ENCODE data around the gene PTPN23.
A peak's percentile ranks its signal among the peaks of the same experiment; 100 is the strongest.
"Not testable (repeated sequence)": the region's sequence is repeated elsewhere in the genome, so short reads cannot be mapped to it uniquely, and the experiment has no call there.

Gene PTPN23, protein sequence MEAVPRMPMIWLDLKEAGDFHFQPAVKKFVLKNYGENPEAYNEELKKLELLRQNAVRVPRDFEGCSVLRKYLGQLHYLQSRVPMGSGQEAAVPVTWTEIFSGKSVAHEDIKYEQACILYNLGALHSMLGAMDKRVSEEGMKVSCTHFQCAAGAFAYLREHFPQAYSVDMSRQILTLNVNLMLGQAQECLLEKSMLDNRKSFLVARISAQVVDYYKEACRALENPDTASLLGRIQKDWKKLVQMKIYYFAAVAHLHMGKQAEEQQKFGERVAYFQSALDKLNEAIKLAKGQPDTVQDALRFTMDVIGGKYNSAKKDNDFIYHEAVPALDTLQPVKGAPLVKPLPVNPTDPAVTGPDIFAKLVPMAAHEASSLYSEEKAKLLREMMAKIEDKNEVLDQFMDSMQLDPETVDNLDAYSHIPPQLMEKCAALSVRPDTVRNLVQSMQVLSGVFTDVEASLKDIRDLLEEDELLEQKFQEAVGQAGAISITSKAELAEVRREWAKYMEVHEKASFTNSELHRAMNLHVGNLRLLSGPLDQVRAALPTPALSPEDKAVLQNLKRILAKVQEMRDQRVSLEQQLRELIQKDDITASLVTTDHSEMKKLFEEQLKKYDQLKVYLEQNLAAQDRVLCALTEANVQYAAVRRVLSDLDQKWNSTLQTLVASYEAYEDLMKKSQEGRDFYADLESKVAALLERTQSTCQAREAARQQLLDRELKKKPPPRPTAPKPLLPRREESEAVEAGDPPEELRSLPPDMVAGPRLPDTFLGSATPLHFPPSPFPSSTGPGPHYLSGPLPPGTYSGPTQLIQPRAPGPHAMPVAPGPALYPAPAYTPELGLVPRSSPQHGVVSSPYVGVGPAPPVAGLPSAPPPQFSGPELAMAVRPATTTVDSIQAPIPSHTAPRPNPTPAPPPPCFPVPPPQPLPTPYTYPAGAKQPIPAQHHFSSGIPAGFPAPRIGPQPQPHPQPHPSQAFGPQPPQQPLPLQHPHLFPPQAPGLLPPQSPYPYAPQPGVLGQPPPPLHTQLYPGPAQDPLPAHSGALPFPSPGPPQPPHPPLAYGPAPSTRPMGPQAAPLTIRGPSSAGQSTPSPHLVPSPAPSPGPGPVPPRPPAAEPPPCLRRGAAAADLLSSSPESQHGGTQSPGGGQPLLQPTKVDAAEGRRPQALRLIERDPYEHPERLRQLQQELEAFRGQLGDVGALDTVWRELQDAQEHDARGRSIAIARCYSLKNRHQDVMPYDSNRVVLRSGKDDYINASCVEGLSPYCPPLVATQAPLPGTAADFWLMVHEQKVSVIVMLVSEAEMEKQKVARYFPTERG (N-terminal part only)

DNA sequence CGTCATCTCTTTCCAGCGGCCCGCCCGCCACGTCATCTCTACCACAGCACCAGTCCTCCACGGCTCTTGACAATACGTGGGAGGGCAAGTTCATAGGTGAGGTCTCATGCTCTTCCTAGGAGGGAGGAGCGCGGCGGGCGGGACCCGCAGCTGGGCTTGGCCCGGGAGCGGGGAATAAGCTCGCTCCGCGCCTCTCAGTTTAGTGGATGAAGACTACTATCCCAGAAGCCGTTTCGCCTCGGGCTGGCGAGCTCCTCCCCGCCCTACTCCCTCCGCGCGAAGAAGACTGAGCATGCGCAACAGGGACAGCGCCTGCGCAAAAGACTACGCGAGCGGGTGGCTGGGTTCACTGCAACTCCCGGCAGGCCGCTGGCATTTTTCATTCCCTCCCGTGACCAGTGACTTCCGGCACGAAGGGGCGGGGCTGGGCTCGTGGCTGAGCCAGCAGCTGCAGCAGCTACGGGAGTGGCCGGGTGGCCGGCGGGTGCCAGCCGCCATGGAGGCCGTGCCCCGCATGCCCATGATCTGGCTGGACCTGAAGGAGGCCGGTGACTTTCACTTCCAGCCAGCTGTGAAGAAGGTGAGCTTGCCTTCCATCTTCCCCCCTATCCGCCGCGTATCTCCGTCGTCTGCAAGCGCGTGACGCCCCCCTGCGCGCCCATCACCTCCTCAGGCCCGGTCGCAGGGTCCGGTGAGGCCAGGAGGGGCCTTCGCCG, at the start of gene PTPN23:
PTPN23 (plus strand) TSS at position 421 of the 716 bp plus-strand sequence; CDS start at position 497, 76 bp downstream.
- peak; percentile 94 for DNase-seq

DNA sequence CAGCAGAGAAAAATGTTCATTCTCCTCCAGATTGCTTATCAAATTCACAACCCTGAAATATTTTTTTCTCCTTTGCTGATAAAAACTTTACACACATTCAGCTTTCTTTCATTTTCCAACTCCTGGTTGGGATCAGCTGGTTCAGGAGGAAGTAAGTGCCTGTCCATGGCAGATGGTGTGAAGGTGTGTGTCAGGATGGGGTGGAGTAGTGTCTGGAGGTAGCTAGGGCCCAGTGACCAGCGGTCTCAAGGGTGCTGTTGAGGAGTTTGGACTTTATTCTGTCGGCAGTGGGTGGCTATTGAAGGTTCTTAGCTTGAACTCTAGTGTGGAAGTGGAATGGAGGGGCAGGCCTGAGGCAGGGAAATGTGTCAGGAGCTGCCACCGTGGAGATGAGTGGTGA, 46.9 kb upstream of the PTPN23 start:
- no peak for DNase-seq

DNA sequence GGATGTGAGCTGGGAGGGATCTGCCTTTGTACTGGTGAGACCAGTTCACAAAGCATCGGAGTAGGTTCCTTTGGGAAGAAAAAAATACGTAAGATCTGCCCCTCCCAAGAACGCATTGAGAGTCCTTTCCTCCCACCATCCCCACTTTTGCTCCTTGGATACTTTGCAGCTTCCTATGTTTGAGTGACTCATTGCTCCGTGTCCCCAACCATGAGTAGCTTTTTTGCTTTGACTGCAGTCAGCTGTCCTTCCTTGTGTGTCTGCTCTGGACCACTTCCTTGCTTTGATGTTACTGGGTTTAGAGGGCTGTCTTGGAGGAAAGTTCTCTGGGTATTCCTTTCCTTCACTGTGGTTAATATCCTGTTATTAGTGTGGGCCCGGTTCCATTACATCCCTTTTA, 43.2 kb upstream of the PTPN23 start:
- DNase-seq: no peak

DNA sequence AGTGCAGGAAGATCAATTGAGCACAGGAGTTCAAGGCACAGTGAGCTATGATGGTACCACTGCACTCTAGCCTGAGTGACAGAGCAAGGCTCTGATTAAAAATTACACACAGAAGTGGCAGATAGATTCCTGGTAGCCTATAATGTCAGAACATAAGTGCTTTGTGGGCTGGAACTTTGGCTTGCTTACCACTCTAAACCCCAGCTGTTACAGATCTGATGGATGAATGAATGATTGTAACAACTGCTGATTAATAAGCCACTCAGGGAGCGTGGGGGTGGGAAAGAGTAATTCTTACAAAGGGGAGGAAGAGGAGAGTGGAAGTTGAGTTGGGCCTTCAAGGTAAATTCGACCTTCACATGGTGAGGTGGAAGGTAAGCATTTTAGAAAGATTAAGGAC, 40.9 kb upstream of the PTPN23 start:
- no peak for DNase-seq

DNA sequence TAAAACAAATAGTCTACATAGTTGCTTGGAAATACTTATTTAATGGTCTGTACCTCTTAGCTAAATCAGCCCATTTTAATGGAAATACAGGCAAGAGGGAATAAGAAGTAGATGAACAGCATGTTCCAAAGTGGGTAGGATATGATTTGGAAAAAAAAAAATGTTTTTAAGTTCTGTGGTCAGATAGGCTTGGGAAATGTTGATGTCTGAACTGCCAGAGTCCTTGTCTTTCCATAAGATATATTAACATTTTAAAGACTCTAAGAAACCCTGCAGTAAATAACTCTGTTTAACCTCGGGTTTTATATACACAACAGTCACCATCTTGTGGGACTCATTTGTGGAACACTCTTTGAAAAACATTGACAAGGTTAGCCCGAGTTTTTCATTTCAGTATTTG, 40.0 kb upstream of the PTPN23 start:
- no peak for DNase-seq

DNA sequence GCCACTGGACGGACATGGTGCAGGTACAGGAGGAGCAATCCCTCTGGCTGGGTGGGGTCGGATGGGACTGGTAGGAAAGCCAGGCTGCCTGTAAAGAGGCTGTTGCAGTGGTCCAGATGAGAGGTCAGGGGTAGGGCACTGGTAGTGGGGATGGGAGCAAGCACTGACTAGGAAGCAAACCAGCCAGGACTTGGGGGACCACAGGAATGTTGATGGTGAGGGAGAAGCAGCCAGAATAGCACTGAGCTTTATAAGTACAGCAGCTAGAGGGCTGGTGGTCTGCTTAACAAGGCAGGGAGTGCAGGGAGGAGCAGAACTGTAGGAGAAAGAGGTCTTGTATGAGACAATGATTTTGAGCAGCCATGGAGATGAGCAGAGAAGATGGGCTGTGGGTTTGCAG, 38.7 kb upstream of the PTPN23 start:
- DNase-seq: no peak

DNA sequence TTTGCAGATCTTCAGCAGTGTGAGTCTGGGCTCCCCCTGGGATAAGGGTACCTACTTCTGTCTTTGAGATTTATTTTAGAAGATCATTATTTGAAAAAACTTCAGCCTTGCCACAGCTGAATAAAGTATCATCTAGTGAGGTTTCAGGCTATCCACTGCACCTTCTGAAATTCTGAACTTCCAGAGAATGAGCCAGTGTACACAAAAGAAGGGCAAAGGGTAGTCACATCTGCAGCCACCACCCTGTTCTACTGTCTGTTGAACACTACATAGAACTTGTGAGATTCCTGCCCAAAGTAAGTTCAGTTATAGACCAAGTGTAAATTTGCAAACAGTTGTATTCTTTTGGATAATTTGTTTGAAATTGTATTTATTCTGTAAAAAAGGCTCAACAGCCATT, 38.0 kb upstream of the PTPN23 start:
- no peak for DNase-seq

DNA sequence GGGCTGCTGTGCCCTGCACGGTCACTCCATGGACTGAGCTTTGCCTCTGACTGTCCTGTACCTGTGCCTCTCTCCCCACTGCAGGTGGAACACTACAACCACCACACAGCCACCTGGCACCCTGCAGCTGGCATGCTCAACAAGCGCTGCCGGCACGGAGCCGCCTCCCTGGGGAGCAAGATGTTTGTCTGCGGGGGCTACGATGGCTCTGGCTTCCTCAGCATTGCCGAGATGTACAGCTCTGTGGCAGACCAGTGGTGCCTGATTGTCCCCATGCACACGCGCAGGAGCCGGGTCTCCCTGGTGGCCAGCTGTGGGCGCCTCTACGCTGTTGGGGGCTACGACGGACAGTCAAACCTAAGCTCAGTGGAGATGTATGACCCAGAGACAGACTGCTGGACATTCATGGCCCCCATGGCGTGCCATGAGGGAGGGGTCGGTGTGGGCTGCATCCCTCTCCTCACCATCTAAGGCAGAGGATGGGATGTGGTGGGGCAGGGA, 37.3 kb upstream of the PTPN23 start:
- DNase-seq: no peak

DNA sequence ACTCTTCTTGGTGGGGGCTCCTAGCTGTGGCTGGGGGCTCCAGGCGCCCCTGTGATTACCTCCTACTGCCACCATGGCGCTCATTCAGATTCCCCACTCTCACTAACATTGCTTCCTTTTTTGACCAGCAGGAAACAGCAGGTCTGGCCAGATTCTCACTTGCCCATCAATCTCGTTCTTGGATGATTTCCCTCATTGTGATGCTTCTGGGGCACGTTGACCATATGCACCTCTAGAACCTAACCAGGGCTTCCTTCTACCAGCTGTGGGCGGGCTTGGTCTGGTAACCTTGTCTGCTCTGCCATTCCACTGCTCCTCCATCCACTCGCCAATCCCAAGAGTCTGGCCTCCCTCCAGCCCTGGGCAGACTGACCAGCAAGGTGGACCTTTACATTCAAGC, 35.9 kb upstream of the PTPN23 start:
- DNase-seq: no peak

DNA sequence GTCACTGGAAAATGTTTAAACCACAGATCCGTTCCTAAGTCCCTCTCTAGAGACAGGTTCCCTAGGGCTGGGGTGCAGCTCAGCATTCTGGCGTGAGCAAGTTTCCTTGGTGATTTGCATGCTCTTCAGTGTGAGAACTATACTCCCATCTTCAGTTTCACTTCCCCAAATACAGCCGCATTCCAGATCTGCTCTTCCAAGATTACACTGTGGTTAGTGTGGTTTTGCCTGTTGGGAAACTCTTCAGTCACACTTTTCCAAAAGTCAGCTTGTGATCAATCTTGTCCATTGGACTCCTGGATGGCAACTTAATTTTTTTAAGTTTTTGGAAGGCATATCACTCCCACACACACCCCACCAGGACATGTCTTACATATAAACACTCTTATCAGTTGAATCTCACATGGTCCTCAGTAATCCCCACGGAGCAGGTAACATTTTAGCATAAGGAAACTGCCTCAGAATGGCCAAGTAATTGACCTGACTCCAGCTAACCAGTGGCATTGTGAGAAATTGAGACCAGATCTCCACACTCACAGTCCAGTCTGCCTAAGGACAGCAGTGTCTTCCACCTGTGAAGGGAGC, 33.5 kb upstream of the PTPN23 start:
- DNase-seq: no peak

DNA sequence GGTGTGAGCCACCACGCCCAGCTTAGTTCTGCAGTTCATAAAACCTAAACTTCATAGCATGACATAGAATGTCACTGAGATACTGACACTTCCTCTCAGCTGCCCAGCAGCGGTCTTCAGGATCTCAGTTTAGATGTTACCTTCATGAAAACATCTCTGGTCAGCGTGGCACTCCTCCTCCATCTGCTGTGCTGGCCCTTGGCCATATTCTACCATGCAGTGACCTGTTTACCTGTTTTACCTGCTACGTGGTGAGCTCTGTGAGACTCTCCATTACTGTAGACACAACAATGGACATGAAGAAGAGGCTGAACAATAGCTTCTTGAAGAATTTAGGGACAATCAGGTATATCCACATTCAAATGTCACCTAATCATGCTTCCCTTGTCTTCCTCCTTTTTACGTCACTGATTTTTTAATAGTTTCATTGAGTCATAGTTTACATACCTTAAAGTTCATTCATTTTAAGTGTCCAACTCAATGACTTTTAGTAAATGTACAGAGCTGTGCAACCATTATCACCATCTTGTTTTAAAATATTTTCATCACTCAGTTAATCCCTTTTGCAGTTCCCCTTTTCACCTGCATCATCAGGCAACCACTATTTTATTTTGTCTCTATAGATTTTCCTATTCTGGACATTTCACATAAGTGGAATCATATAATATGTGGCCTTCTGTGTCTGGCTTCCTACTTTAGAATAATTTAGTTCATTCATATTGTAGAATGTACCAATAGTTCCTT, 32.2 kb upstream of the PTPN23 start:
- DNase-seq: no peak

DNA sequence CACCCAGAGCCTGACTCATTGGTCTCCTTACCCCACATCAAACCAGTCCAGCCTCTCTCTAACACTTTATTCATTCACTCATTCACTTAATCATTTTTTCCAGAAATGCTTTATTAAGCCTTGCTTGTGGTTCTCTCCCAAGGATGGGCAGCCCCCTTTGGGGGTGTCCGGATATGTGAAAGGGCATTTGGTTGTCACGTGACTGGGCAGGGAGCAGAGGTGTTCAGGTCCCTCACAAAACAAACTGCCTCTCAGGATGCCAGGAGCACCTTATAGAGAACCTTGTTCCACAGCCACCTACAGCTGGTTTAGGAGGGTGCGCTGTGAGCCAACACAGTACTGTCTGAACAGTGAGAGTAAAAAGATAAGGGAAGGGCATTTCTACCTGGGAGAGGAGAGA, 25.8 kb upstream of the PTPN23 start:
- no peak for DNase-seq

DNA sequence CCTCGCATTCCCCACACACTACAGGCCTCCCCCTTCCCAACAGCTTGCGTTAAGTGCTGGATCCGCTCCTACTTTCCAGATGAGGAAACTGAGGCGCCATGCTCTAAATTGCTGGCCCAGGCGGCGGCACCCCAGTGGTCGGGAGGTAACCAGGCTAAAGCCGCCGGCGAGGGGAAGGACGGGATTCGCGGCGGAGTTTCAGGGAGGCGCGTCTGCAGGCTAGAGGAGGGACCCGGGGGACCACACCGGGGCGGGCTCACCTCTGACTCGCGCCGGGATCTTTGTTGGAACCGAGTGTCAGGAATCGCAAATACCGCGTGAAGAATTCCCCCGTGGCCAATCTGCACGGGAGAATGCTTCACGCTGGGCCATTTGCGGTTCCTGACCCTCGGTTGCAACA, 24.6 kb upstream of the PTPN23 start:
- DNase-seq: no peak

DNA sequence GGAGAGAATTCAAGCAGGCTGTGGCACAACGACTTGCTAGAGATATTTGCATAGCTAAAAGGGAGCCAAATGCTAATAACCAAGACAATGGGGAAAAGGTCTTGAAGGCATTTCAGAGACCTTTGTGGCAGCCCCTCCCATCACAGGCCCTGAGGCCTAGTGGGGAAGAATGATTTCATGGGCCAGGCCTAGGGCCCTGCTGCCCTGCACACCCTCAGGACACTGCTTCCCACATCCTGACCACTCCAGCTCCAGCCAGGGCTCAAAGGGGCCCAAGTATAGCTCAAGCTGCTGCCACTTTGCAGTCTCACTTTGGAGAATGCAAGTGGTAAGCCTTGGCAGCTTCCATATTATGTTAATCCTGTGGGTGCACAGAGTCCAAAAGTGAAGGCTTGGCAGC, 21.5 kb upstream of the PTPN23 start:
- DNase-seq: no peak

DNA sequence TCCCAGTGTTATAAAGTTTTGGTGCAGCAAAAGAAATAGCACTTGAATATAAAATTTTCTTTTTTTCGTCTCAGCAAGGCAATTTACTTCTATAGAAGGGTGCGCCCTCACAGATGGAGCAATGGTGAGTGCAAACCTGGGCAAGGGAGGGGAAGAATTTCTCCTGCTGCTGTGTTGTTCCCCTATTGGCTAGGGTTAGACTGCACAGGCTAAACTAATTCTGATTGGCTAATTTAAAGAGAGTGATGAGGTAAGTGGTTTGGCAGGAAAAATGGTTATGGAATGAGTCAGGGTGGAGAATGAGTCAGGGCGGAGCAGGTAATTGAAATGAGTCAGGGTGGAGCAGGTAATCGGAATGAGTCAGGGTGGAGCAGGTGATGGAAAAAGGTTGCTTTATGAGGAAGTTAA, 20.7 kb upstream of the PTPN23 start:
- DNase-seq: not testable (repeated sequence)

DNA sequence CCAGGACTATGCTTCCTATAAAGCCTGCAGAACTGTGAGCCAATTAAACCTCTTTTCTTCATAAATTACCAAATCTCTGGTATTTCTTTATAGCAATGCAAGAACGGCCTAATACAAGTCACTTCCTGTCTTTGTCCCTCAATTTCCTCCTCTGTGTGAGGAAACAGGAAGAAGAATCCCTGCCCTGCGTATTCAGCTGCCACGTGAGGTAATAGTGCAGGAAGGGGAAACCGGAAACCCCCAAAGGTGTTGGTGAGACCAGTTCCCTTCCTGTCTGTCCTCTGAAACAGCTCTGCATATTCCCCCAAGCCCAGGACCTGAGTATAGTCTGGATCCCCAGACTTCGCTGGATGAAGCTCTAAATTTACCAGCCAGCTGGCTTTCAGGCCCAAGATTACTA, 18.1 kb upstream of the PTPN23 start:
- no peak for DNase-seq

DNA sequence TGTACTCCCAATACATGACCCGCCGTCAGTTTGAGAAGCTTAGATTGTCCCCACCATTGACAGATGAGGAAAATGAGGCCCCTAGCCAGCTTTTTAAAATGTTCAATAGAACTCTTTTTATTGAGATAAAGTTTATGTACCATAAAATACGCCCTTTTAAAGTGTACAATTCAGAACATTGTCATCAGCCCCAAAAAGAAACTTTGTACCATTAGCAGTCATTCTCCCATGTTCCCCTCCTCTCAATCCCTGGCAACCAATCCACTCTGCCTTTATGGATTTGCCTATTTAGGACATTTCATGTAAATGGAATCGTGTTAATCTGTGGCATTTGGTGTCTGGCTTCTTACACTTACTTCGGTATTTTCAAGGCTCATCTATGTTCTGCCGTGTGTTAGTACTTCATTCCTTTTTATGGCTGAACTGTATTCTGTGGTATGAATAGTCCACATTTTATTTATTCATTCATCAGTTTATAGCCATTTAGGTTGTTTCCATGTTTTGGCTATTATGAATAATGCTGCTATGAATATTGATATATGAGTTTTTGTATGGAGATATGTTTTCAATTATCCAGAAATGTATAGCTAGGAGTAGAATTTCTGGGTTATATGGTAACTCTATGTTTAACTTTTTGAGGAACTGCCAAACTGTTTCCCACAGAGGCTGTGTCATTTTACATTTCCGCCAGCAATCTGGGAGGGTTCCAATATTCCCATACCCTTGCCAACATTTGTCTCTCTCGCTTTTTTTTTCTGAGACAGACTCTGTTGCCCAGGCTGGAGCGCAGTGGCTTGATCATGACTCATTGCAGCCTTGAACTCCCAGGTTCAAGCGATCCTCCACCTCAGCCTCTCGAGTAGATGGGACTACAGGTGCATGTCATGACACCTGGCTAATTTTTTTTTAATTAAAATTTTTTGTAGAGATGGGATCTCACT, 15.3 kb upstream of the PTPN23 start:
- no peak for DNase-seq

DNA sequence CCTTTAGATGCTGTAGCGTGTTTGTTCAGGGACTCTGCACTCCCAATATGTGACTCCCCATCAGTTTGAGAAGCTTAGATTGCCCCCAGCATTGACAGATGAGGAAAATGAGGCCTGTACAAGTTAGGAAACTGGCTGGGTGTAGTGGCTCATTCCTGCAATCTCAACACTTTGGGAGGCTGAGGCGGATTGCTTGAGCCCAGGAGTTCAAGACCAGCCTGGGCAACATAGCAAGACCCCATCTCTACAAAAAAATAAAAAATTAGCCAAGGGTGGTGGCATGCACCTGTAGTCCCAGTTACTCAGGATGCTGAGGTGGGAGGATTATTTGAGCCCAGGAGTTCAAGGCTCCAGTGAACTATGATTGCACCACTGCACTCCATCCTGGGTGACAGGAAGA, 14.0 kb upstream of the PTPN23 start:
- no peak for DNase-seq

DNA sequence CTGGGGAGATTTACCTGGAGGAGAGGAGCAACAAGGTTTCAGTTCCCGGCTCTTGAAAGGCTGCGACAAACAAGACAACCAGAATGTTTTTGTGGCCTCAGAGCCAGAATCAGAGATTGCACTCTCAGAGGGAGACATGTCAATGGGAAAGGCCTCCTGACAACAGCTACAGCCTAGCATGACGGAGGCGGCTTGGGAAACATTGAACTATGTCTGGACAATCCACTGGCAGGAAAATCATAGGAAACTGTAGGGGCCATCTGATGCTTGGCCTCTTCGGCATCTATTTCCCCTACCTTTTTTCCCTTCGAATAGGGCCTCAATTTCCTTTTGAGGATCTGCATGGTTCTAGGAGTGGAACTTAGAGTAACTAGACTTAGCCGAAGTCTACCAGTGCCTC, 13.2 kb upstream of the PTPN23 start:
- no peak for DNase-seq

DNA sequence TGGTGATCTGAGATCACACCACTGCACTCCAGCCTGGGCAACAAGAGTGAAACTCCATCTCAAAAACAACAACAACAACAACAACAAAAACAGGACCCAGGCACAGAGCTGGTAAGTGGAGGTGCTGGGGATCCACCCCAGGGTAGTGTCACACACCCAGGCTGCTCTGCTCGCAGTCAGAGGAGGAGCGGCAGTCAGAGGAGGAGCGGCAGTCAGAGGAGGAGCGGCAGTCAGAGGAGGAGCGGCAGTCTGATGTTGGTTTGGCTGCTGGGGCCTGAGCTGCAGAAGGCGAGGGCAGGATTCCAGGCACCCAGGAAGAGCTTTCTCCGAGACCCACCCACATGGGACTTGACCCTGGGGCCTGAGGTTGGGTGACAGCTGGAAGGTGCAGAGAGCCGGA, 10.8 kb upstream of the PTPN23 start:
- DNase-seq: not testable (repeated sequence)

Measured in DMS153 (cell line).